ENCODE data around the gene ADCY9. TPM values are rescaled to one million over a fixed set of nuclear protein-coding genes. Genes with fewer than 3 reads are reported as not detected.
"Not testable (repeated sequence)": the region's sequence is repeated elsewhere in the genome, so short reads cannot be mapped to it uniquely, and the experiment has no call there.

ADCY9 gene
- total RNA-seq, 2 donors from 2014 or later = 31.5 to 42.2 TPM

- Histone ChIP-seq H3K27ac (no peak overlapping the region), H3K9me3 (no peaks in the 10 kb centered on the region), H3K4me1 (peaks cover 0 to 13% of the 10 kb centered on the region in 2 donors), H3K27me3 (no peaks in the 10 kb centered on the region), H3K4me3 (peak overlapping the region; percentile 36 to 57), H3K36me3 (no peaks in the 10 kb centered on the region)
- TF ChIP-seq, protein P1, sequence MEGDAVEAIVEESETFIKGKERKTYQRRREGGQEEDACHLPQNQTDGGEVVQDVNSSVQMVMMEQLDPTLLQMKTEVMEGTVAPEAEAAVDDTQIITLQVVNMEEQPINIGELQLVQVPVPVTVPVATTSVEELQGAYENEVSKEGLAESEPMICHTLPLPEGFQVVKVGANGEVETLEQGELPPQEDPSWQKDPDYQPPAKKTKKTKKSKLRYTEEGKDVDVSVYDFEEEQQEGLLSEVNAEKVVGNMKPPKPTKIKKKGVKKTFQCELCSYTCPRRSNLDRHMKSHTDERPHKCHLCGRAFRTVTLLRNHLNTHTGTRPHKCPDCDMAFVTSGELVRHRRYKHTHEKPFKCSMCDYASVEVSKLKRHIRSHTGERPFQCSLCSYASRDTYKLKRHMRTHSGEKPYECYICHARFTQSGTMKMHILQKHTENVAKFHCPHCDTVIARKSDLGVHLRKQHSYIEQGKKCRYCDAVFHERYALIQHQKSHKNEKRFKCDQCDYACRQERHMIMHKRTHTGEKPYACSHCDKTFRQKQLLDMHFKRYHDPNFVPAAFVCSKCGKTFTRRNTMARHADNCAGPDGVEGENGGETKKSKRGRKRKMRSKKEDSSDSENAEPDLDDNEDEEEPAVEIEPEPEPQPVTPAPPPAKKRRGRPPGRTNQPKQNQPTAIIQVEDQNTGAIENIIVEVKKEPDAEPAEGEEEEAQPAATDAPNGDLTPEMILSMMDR (IDR thresholded peaks at IDR 0.05) = peak; percentile 95 to 97
- DNase-seq (ENCODE audit: low spot score) = no peak
Measured at GRCh38 chr16:3938843-3939624, 177.2 kb downstream of the ADCY9 start.

GRCh38 chr16:3938471-3938842, 177.8 kb downstream of the ADCY9 start:
- TF ChIP-seq, protein P1 (IDR thresholded peaks at IDR 0.05) = no peak
- Histone ChIP-seq H3K27me3 (no peaks in the 10 kb centered on the region), H3K36me3 (no peaks in the 10 kb centered on the region), H3K9me3 (no peaks in the 10 kb centered on the region), H3K4me1 (peaks cover 0 to 13% of the 10 kb centered on the region in 2 donors), H3K27ac (no peak overlapping the region), H3K4me3 (peak overlapping the region; percentile 36 to 57)
- no peak for DNase-seq (ENCODE audit: low spot score)

DNA sequence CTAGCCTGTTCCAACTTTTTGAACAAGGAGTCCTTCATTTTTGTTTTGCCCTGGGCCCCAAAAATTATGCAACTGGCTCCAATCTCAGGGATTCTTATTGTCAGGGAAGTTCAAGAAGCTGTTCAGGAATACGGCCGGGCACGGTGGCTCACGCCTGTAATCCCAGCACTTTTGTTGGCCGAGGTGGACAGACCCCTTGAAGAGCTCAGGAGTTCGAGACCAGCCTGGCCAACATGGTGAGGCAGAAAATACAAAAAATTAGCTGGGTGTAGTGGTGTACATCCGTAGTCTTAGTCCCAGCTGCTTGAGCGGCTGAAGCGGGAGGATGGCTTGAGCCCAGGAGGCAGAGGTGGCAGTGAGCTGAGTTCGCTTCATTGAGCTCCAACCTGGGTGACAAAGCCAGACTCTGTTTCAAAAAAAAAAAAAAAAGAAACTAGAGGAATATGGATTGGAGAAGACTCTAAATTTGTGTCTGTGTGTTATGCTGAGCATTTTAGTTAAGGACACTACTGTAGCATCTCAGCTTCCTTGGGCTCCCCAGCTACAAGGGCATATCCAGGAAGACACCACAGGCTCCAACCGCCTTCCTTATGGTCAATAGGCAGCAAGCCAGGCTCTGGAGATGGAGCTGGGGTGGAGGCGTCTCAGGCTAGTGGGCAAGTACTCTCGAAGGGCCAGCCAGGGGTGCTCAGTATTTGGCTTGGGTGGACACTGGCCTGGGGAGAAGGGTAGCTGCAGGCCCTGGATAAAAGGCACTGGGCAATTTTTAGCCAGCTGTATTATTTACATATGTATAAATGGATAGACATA, 179.0 kb downstream of the ADCY9 start:
- no peaks in the 10 kb centered on the region for H3K36me3 ChIP-seq
- H3K27me3 ChIP-seq = no peaks in the 10 kb centered on the region
- DNase-seq (ENCODE audit: low spot score) = no peak
- TF ChIP-seq, protein P1 (IDR thresholded peaks at IDR 0.05) = no peak
- H3K27ac ChIP-seq = no peak overlapping the region
- no peaks in the 10 kb centered on the region for H3K9me3 ChIP-seq
- no peak overlapping the region for H3K4me3 ChIP-seq
- H3K4me1 ChIP-seq = peaks cover 0 to 13% of the 10 kb centered on the region in 2 donors

DNA sequence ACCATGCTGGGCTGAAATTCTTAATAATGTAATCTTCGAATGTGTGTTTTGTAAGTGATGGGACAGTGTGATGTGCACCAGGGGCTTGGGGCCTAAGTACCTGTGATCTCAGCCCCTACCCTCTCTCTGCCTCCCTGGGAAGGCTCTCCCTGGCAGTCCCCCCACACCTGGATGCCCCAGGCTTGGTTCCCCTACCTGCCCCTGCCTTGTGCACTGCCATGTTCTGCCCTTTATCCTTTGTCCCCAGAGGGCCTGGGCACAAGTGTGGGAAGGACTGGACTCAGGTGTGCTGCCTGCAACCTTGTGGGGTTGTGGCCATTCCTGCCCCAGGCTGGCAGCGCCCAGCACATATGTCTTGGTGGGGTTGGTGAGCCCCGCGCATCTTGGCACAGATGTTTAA, 180.3 kb downstream of the ADCY9 start:
- H3K27me3 ChIP-seq = no peaks in the 10 kb centered on the region
- no peak overlapping the region for H3K27ac ChIP-seq
- TF ChIP-seq, protein P1 (IDR thresholded peaks at IDR 0.05) = no peak
- no peaks in the 10 kb centered on the region for H3K36me3 ChIP-seq
- H3K4me3 ChIP-seq = no peak overlapping the region
- DNase-seq (ENCODE audit: low spot score) = no peak
- H3K4me1 ChIP-seq = peaks cover 0 to 13% of the 10 kb centered on the region in 2 donors
- no peaks in the 10 kb centered on the region for H3K9me3 ChIP-seq

DNA sequence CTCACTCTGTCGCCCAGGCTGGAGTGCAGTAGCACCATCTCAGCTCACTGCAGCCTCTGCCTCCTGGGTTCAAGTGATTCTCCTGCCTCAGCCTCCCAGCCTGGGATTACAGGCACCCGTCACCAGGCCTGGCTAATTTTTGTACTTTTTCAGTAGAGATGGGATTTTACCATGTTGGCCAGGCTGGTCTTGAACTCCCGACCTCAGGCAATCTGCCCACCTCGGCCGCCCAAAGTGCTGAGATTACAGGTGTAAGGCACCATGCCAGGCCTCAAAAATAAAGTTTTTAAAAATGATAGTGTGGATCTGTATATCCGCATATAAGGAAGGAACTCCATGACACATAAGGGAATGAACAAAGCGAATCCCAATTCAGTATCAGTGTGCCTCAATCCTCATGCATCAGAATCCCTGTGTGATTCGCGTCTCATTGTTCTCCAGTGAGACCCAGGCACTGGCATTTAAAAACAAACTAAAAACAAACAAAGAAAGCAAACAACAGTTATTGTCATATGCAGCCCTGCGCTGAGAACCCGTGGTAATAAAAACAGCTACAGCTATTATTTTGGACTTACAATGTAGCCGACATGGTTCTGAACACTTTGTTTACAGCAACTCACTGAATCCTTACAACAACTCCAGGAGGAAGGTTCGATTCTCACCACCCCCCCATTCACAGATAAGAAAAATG, 181.6 kb downstream of the ADCY9 start:
- TF ChIP-seq, protein P1 (IDR thresholded peaks at IDR 0.05) = no peak
- Histone ChIP-seq H3K27me3 (no peaks in the 10 kb centered on the region), H3K36me3 (no peaks in the 10 kb centered on the region), H3K4me1 (peaks cover 0 to 13% of the 10 kb centered on the region in 2 donors), H3K27ac (no peak overlapping the region), H3K4me3 (no peak overlapping the region), H3K9me3 (no peaks in the 10 kb centered on the region)
- no peak for DNase-seq (ENCODE audit: low spot score)

- H3K36me3 ChIP-seq; DNase-seq (ENCODE audit: low spot score): not testable (repeated sequence)
Measured at GRCh38 chr16:3927147-3927546, 189.1 kb downstream of the ADCY9 start.

More at GRCh38 chr16:3927147-3927546, 189.1 kb downstream of the ADCY9 start:
- H3K4me3 ChIP-seq, H3K27ac ChIP-seq, H3K4me1 ChIP-seq, H3K27me3 ChIP-seq, H3K9me3 ChIP-seq: not testable (repeated sequence)

Measured in right atrium auricular region (tissue), 2 donors.